ENCODE measurements around the gene GGA1. TPM values are rescaled to one million over a fixed set of nuclear protein-coding genes. Genes with fewer than 3 reads are reported as not detected.

Gene GGA1
- total and polyA plus RNA-seq, 2 donors (not counting 1 experiment from before 2014, with no cell fraction given): 137 to 154 TPM

- Histone ChIP-seq H3K27ac (ENCODE audit: low read length in 2 of 2) (no peak overlapping the region), H3K4me2 (replicated peaks; ENCODE audit: low read depth, low read length, poor library complexity, severe bottlenecking) (peak overlapping the region; percentile 63), H3K4me3 (ENCODE audit: control extremely low read depth in 1 of 5, extremely low read depth in 1 of 5, insufficient read depth in 1 of 5, low read depth in 2 of 5, low read length in 4 of 5) (peak overlapping the region in 3 of 5 experiments; percentile 33 to 51 (median 41)), H3K4me1 (ENCODE audit: control insufficient read depth in 2 of 2, insufficient read depth in 2 of 2, low read length in 2 of 2) (peaks cover 4 to 9% of the 10 kb centered on the region in 2 donors), H3K9ac (ENCODE audit: low read length) (peak overlapping the region; percentile 41), H3K79me2 (ENCODE audit: control insufficient read depth, insufficient read depth, low read length) (no peaks in the 10 kb centered on the region), H3K27me3 (replicated peaks in 1 of 4; ENCODE audit: control extremely low read depth in 1 of 4, control insufficient read depth in 3 of 4, insufficient read depth in 4 of 4, low read length in 3 of 4) (peaks cover 0 to 3% (median 0%) of the 10 kb centered on the region in 4 experiments), H4K20me1 (ENCODE audit: control insufficient read depth, insufficient read depth, low read length, poor library complexity, severe bottlenecking) (no peaks in the 10 kb centered on the region), H3K9me3 (ENCODE audit: control extremely low read depth in 1 of 3, control insufficient read depth in 2 of 3, insufficient read depth in 1 of 3, low read length in 2 of 3) (no peaks in the 10 kb centered on the region), H2AFZ (ENCODE audit: insufficient read depth, low read depth, low read length, poor library complexity, severe bottlenecking) (peak overlapping the region; percentile 63), H3K36me3 (replicated peaks in 1 of 2; ENCODE audit: control extremely low read depth in 1 of 2, control insufficient read depth in 1 of 2, extremely low read depth in 1 of 2, insufficient read depth in 2 of 2, low read length in 1 of 2) (no peaks in the 10 kb centered on the region)
- H3K27me3 Mint-ChIP-seq: peaks cover 21% of the 10 kb centered on the region
- TF ChIP-seq, protein P1, sequence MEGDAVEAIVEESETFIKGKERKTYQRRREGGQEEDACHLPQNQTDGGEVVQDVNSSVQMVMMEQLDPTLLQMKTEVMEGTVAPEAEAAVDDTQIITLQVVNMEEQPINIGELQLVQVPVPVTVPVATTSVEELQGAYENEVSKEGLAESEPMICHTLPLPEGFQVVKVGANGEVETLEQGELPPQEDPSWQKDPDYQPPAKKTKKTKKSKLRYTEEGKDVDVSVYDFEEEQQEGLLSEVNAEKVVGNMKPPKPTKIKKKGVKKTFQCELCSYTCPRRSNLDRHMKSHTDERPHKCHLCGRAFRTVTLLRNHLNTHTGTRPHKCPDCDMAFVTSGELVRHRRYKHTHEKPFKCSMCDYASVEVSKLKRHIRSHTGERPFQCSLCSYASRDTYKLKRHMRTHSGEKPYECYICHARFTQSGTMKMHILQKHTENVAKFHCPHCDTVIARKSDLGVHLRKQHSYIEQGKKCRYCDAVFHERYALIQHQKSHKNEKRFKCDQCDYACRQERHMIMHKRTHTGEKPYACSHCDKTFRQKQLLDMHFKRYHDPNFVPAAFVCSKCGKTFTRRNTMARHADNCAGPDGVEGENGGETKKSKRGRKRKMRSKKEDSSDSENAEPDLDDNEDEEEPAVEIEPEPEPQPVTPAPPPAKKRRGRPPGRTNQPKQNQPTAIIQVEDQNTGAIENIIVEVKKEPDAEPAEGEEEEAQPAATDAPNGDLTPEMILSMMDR (IDR thresholded peaks at IDR 0.05): no peak
- TF ChIP-seq EZH2 (IDR thresholded peaks at IDR 0.05; ENCODE audit: borderline replicate concordance, insufficient read depth, low read depth, low read length, poor library complexity, severe bottlenecking): no peak
- H3K9me3 Mint-ChIP-seq (ENCODE audit: insufficient read depth): no peaks in the 10 kb centered on the region
- 94% methylated on average over 9 of the region's 12 CpGs for WGBS (ENCODE audit: insufficient coverage)
- no peak for ATAC-seq (ENCODE audit: low read depth)
- ChIA-PET POLR2A (interaction anchor here (0.7 to 1.4 kb wide), 3 partner anchors 16 to 78 kb away, joined by 3 to 17 read pairs (median 8); partner anchors contain the start of gene GGA1), CTCF (interaction anchor here (0.7 to 4.4 kb wide), 35 partner anchors 8 to 570 kb away, joined by 3 to 55 read pairs (median 5); partner anchors contain the start of genes GGA1, LGALS2, NOL12 and PDXP)
- H3K27ac Mint-ChIP-seq: peak overlapping the region; percentile 75
- H3K4me1 Mint-ChIP-seq: peaks cover 11% of the 10 kb centered on the region
- DNase-seq: no peak
- intact Hi-C loops (cut with micrococcal nuclease): loop anchor here (1.0 kb wide), 2 partner anchors 16 to 54 kb away; partner anchors contain the start of gene GGA1
- H3K4me3 Mint-ChIP-seq: peak overlapping the region; percentile 87
These were observed 16.7 kb upstream of the GGA1 start for GRCh38 chr22:37591823-37592404.

GRCh38 chr22:37594237-37594636 is 14.4 kb upstream of the GGA1 start:
- intact Hi-C loops (cut with micrococcal nuclease): no loop called here
- Mint-ChIP-seq H3K4me1 (peaks cover 11% of the 10 kb centered on the region), H3K9me3 (ENCODE audit: insufficient read depth) (no peaks in the 10 kb centered on the region), H3K27me3 (peaks cover 13% of the 10 kb centered on the region), H3K27ac (no peak overlapping the region), H3K4me3 (no peak overlapping the region)
- TF ChIP-seq EZH2 (IDR thresholded peaks at IDR 0.05; ENCODE audit: borderline replicate concordance, insufficient read depth, low read depth, low read length, poor library complexity, severe bottlenecking): no peak
- TF ChIP-seq, protein P1 (IDR thresholded peaks at IDR 0.05): no peak
- Histone ChIP-seq H3K36me3 (replicated peaks in 1 of 2; ENCODE audit: control extremely low read depth in 1 of 2, control insufficient read depth in 1 of 2, extremely low read depth in 1 of 2, insufficient read depth in 2 of 2, low read length in 1 of 2) (no peaks in the 10 kb centered on the region), H3K4me1 (ENCODE audit: control insufficient read depth in 2 of 2, insufficient read depth in 2 of 2, low read length in 2 of 2) (peaks cover 4 to 9% of the 10 kb centered on the region in 2 donors), H3K79me2 (ENCODE audit: control insufficient read depth, insufficient read depth, low read length) (no peaks in the 10 kb centered on the region), H3K27ac (ENCODE audit: low read length in 2 of 2) (no peak overlapping the region), H3K4me2 (replicated peaks; ENCODE audit: low read depth, low read length, poor library complexity, severe bottlenecking) (no peak overlapping the region), H3K9me3 (ENCODE audit: control extremely low read depth in 1 of 3, control insufficient read depth in 2 of 3, insufficient read depth in 1 of 3, low read length in 2 of 3) (no peaks in the 10 kb centered on the region), H4K20me1 (ENCODE audit: control insufficient read depth, insufficient read depth, low read length, poor library complexity, severe bottlenecking) (no peaks in the 10 kb centered on the region), H3K4me3 (ENCODE audit: control extremely low read depth in 1 of 5, extremely low read depth in 1 of 5, insufficient read depth in 1 of 5, low read depth in 2 of 5, low read length in 4 of 5) (no peak overlapping the region), H3K27me3 (replicated peaks in 1 of 4; ENCODE audit: control extremely low read depth in 1 of 4, control insufficient read depth in 3 of 4, insufficient read depth in 4 of 4, low read length in 3 of 4) (peaks cover 0 to 6% (median 0%) of the 10 kb centered on the region in 4 experiments), H3K9ac (ENCODE audit: low read length) (no peak overlapping the region), H2AFZ (ENCODE audit: insufficient read depth, low read depth, low read length, poor library complexity, severe bottlenecking) (no peak overlapping the region)
- CTCF ChIA-PET: interaction anchor here (0.7 kb wide), 1 partner anchor 27 kb away, joined by 3 read pairs; no protein-coding TSS in a partner anchor
- 84% methylated on average over 2 of the region's 5 CpGs for WGBS (ENCODE audit: insufficient coverage)
- no peak for ATAC-seq (ENCODE audit: low read depth)
- DNase-seq: no peak
- POLR2A ChIA-PET: no interaction called here

Measured in B cell (primary cell).